Stimulated activated CD8-positive, alpha-beta memory T cell treated with anti-CD3 and anti-CD28 coated beads, Interleukin-4, amount 100 ng/mL, for 4 hours (primary cell): ENCODE data around the gene TSPEAR.

Source experiments
- DNase-seq, 2 donors: peaks; one replicate each; pipeline ENCODE4 v3.0.0-alpha.2; 2020; ENCODE audit warnings: low read depth in 2 of 2, low spot score in 1 of 2

The TSPEAR gene

GRCh38 chr21:44533121-44533890, 178.1 kb downstream of the TSPEAR start:
- no peak for DNase-seq

GRCh38 chr21:44532712-44533111, 178.7 kb downstream of the TSPEAR start:
- no peak for DNase-seq

- no peak for DNase-seq
Measured at GRCh38 chr21:44531606-44532564, 179.5 kb downstream of the TSPEAR start.

GRCh38 chr21:44530903-44531605, 180.3 kb downstream of the TSPEAR start:
- DNase-seq: no peak

- no peak for DNase-seq
Measured at GRCh38 chr21:44530221-44530902, 181.0 kb downstream of the TSPEAR start.

- no peak for DNase-seq
Measured at GRCh38 chr21:44529503-44530125, 181.8 kb downstream of the TSPEAR start.

GRCh38 chr21:44529011-44529421, 182.4 kb downstream of the TSPEAR start:
- DNase-seq: no peak

GRCh38 chr21:44528634-44528995, 182.8 kb downstream of the TSPEAR start:
- DNase-seq: no peak

- DNase-seq: no peak
Measured at GRCh38 chr21:44527983-44528633, 183.3 kb downstream of the TSPEAR start.

- no peak for DNase-seq
Measured at GRCh38 chr21:44527156-44527982, 184.0 kb downstream of the TSPEAR start.

GRCh38 chr21:44526096-44526997, 185.0 kb downstream of the TSPEAR start:
- no peak for DNase-seq

GRCh38 chr21:44525391-44526095, 185.8 kb downstream of the TSPEAR start:
- DNase-seq: no peak

GRCh38 chr21:44524414-44525371, 186.7 kb downstream of the TSPEAR start:
- no peak for DNase-seq

GRCh38 chr21:44523567-44524413, 187.6 kb downstream of the TSPEAR start:
- DNase-seq: no peak

GRCh38 chr21:44522753-44523204, 188.6 kb downstream of the TSPEAR start:
- DNase-seq: no peak
